A549 treated with Hydrocortisone at 1 μM for 4 hours (cell line): ENCODE data around the gene COX7C. TPM values are rescaled to one million over a fixed set of nuclear protein-coding genes. Genes with fewer than 3 reads are reported as not detected.

Experiments
- total RNA-seq: library from RNA; stranded (reverse); fragments of 200-300 nt; extraction: Qiagen RNA extraction; gene quantifications from 5 replicates; pipeline ENCODE4 v1.2.3, GENCODE V29; 2022

COX7C gene, protein sequence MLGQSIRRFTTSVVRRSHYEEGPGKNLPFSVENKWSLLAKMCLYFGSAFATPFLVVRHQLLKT
- 572 to 672 TPM (median 609 TPM) in 5 replicates for total RNA-seq

GRCh38 chr5:86617756-86618576 lies at the start of gene COX7C:
COX7C (plus strand) TSS chr5:86617941; CDS start chr5:86618056, 115 bp downstream.

